Uterus (tissue), 2 donors: Measurements from ENCODE around the gene SERPINA10.

ENCODE experiments used
- POLR2A ChIP-seq, 2 donors: fragments of 450-650 bp; IDR thresholded peaks; one replicate each; pipeline ENCODE4 v1.6.1; 2016; ENCODE audit warnings: antibody characterized with exemption in 2 of 2, mild to moderate bottlenecking in 1 of 2, moderate library complexity in 1 of 2
- TF ChIP-seq, protein P1 (sequence below), 4 experiments: fragments of 200-600 bp in 2 of 4; fragments of 450-650 bp in 2 of 4; sonication (generic) in 2 of 4; IDR thresholded peaks; one replicate each; pipeline ENCODE4 v1.5.1; 2016 to 2019; ENCODE audit warnings: antibody characterized with exemption in 4 of 4, mild to moderate bottlenecking in 2 of 4, moderate library complexity in 1 of 4

DNA sequence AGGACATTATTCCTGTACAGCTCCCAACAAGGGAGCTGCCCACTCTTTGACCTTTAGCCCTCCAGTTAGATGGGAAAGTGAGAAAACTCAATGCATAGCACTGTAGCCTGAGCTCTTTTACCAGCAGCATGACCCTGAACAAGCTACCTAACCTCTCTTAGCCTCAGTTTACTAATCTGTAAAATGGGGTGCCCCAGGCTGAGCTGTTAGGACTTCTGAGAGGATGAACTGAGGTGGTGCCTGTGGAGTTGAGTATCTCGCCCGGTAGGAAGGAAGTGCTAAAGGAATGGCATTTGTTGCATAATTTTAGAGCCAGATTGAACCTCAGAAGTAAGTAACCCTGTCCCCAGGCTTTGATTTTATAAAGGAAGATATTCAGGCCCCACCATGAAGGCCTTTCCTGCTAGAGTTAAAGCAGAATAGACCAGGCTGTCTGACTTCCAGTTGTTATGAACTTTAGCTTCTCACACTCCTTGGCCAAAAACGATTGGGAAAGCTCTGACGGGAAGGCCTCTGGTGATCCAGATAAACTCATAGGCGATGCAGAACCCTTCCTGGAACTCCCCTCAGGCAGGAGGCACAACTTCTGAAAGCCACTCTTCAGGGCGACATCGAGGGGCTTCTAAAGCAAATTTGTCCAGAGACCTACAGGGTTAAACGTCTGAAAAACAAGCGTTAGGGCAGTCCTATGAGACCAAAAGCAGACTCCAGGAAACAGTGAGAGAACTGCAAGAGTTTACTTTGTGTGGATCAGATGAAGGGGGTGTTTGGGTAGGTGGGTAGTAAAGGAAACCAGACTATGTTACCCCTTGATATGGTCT lies 2.5 kb upstream of the SERPINA10 start:
- TF ChIP-seq, protein P1, sequence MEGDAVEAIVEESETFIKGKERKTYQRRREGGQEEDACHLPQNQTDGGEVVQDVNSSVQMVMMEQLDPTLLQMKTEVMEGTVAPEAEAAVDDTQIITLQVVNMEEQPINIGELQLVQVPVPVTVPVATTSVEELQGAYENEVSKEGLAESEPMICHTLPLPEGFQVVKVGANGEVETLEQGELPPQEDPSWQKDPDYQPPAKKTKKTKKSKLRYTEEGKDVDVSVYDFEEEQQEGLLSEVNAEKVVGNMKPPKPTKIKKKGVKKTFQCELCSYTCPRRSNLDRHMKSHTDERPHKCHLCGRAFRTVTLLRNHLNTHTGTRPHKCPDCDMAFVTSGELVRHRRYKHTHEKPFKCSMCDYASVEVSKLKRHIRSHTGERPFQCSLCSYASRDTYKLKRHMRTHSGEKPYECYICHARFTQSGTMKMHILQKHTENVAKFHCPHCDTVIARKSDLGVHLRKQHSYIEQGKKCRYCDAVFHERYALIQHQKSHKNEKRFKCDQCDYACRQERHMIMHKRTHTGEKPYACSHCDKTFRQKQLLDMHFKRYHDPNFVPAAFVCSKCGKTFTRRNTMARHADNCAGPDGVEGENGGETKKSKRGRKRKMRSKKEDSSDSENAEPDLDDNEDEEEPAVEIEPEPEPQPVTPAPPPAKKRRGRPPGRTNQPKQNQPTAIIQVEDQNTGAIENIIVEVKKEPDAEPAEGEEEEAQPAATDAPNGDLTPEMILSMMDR (IDR thresholded peaks at IDR 0.05) = no peak
- no peak for TF ChIP-seq POLR2A (IDR thresholded peaks at IDR 0.05)
